GM21447 (cell line): ENCODE results near the gene SLC17A9.

Experiments used
- ATAC-seq: cut with Tn5 transposase; IDR thresholded peaks from one replicate; pipeline ENCODE4 v1.9.1; 2021; ENCODE audit not compliant: unreplicated experiment

SLC17A9 gene

DNA sequence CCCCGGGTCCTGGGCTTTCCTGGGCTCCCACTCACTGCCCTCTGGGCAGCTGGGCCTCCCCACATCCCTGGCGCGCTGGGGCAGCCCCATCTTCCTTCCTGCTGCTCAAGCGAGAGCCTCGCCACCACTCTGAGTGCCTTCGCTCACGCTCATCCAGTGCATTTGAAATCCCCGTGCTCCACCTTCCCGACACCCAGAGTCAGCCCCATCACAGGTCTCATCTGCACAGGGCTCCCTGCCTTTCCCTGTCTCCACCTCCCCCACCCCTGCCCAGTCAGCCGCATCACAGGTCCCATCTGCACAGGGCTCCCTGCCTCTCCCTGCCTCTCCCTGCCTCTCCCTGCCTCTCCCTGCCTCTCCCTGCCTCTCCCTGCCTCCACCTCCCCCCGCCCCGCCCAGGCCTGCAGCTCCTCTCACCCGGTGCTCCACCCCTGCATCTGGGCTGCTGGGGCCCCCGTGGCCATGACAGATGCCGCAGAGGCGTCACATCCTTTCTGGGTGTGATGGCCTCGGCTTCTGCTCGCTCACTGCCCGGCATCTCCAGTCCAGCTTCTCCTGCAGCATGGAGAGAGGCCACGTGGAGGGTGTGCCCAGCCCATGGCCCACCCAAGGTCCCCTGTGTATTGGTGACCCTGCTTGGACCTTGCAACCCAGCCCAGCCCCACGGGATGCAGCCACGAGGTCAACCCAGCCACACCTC is 63.3 kb downstream of the SLC17A9 start:
- no peak for ATAC-seq

- no peak for ATAC-seq
Observed at GRCh38 chr20:63016514-63017075, 64.1 kb downstream of the SLC17A9 start.

- ATAC-seq, result no peak
Observed at GRCh38 chr20:63017076-63017825, 64.7 kb downstream of the SLC17A9 start.

- no peak for ATAC-seq
Observed at GRCh38 chr20:63017826-63018411, 65.4 kb downstream of the SLC17A9 start.
